ENCODE data around the gene CTBP1.

The CTBP1 gene

GRCh38 chr4:1172971-1173757 is 75.8 kb downstream of the CTBP1 start:
- DNase-seq (ENCODE audit: low spot score) = no peak

- DNase-seq (ENCODE audit: low spot score) = no peak
Measured at GRCh38 chr4:1172228-1172851, 76.6 kb downstream of the CTBP1 start, which contains the start of gene SPON2. TSS of gene SPON2 (minus strand) at chr4:1172583.

- DNase-seq (ENCODE audit: low spot score) = peak; percentile 53
Measured at GRCh38 chr4:1171311-1172227, 77.4 kb downstream of the CTBP1 start.

DNA sequence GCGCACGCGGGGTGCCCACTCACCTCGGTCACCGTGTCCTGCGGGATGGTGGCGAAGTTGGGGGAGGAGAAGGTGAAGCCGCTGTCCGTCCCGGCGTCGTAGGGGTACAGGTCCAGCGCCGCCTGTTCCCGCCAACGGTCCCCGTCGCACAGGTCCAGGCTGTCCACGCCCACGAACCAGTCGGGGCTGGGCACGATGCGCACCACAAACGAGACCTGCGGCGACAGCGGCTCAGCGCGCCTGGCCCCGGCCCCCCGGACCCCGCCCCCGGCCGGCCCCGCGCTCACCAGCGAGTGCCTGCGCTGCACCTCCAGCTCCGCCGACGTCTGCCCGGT is 78.0 kb downstream of the CTBP1 start:
- no peak for DNase-seq (ENCODE audit: low spot score)

- no peak for DNase-seq (ENCODE audit: low spot score)
Measured at GRCh38 chr4:1170156-1170975, 78.6 kb downstream of the CTBP1 start.

DNA sequence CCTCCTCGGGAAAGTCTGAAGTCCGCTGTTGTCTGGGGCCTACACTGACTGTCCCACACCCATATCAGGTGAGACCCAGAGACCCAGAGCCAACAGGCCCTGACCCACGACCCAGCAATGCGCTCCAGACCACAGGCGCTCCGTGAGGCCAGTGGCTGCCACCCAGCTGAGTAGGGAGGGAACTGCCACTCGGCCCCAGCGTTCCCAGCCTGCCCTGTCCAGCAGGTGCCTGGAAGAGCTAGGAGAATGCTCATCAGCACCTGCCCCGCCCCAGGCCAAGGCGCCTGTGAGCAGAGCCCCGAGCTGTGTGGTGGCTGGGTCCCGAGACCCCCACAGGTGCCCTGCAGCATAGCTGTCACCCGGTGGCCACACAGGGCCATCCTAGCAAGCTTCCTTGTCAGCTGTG is 79.2 kb downstream of the CTBP1 start:
- DNase-seq (ENCODE audit: low spot score) = no peak

DNA sequence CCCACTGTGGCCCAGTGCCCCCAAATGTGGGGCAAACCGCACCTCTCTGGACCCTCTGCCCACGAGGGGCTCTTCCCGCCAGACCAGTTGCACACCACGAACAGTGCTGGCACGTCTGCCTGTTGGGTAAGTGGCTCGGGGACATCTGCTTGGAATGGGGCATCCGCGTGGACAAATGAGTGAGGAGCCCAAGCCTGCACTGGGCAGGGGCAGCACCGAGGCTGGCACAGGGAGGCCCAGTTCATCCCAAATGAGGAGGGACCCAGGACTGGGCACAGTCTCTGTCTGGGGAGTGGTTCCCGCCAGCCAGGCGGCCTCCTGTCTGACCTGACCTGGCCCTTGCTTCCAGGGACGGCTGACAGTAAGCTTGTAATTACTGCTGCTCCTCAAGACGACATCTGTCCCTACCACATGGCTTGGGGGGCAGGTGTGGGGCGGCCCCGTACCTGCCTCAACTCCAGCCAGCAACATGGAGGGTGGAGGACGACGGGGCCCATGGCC is 79.7 kb downstream of the CTBP1 start:
- DNase-seq (ENCODE audit: low spot score) = no peak

GRCh38 chr4:1168191-1169101 is 80.5 kb downstream of the CTBP1 start:
- no peak for DNase-seq (ENCODE audit: low spot score)

DNA sequence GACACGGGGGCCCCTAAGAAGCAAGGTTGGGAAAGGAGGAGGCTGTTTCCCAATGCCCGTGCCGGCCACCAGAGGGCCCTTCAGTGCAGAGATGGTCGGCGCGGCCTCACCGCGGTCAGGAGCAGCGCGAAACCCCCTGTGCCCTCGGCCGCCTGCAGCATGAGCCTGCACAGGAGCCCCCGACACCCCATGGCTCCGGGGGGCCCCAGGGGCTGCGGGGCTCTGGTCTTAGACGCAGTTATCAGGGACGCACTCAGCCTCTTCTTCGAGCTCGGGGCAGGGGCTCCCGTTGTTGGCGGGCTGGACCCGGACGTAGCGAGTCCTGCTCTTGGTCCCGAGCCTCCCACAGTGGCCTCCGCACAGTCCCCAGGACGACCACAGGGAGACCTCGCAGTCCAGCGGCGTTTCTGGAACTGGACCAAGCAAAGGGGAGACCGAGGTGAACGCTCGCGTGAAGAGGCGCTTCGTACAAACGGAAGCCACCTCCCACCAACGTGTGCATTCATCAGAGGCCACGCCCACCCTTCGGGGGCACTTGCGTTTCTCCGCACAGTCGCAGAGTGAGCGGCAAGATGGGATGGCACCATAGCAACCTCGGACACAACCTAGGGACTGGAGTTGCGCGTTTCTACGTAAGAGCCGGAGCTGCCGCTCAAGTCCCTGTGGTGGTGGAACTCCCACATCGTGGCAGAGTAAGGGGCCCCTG is 81.5 kb downstream of the CTBP1 start:
- peak; percentile 88 for DNase-seq (ENCODE audit: low spot score)

- no peak for DNase-seq (ENCODE audit: low spot score)
Measured at GRCh38 chr4:1166509-1167243, 82.3 kb downstream of the CTBP1 start.

DNA sequence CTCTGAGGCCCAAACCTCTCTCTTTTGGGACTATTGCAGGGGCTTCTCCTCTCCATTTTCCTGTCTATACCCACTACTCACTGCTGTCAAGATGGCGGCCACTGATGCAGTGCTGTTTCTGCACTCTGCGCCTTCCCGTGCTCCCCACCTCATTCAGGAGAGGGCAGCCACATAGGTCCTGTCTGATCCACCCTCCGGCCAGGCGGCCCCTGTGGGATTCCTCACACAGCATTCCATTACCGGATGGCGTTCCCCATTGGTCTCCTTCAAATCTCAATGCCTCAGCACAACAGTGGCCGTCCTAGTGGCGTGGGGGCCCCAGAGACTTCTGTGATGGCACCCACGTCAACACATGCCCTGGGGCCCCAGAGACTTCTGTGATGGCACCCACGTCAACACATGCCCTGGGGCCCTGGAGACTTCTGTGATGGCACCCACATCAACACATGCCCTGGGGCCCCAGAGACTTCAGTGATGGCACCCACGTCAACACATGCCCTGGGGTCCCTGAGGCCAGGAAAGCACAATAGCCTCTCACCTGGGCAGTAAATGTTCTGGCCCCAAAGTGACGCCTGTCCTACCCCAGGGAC is 83.9 kb downstream of the CTBP1 start:
- DNase-seq (ENCODE audit: low spot score) = no peak

GRCh38 chr4:1164444-1164843 is 84.5 kb downstream of the CTBP1 start:
- no peak for DNase-seq (ENCODE audit: low spot score)

DNA sequence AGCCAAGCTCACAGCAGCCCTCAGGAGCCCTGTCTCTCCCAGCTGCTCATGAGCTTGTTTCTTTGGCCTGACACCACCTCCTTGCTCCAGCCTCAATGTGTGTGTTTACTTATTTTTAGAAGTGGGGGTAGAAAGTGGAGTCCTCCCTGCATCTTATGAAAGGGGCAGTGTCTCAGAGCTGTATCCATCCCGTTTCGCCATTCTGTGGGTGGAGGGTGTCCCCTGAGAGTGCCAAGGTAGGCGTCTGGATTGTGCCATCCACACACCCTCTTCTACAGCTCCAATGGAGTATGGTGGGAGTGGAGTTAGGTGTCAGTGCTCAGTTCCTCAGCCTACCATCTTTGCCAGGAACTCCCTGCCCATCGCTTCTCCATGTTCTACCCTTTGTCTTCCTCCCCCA is 84.9 kb downstream of the CTBP1 start:
- DNase-seq (ENCODE audit: low spot score) = no peak

Measured in CD4-positive, alpha-beta T cell treated with Interleukin-2 at 100 ng/mL for 4 hours (primary cell).